ENCODE data around the gene TPH2. TPM values are rescaled to one million over a fixed set of nuclear protein-coding genes. Genes with fewer than 3 reads are reported as not detected.

Gene TPH2
- total RNA-seq, 3 donors from 2014 or later: not detected

GRCh38 chr12:72071030-72071429 lies 132.4 kb downstream of the TPH2 start:
- H3K27ac ChIP-seq: no peak overlapping the region
- H3K4me1 ChIP-seq: no peaks in the 10 kb centered on the region
- TF ChIP-seq POLR2A (IDR thresholded peaks at IDR 0.05): no peak
- no peak for TF ChIP-seq POLR2AphosphoS5 (IDR thresholded peaks at IDR 0.05)
- TF ChIP-seq CTCF (IDR thresholded peaks at IDR 0.05): no peak
- H3K36me3 ChIP-seq: no peaks in the 10 kb centered on the region
- no peak for DNase-seq (ENCODE audit: low spot score in 2 of 2)
- no peak overlapping the region for H3K4me3 ChIP-seq
- intact Hi-C loops (cut with DNase I; ENCODE audit: low total_unique reads): no loop called here
- no peaks in the 10 kb centered on the region for H3K27me3 ChIP-seq
- H3K9me3 ChIP-seq: peaks cover 3 to 6% of the 10 kb centered on the region in 2 donors

- no peaks in the 10 kb centered on the region for H3K27me3 ChIP-seq
- H3K36me3 ChIP-seq: no peaks in the 10 kb centered on the region
- H3K27ac ChIP-seq: no peak overlapping the region
- intact Hi-C loops (cut with DNase I; ENCODE audit: low total_unique reads): no loop called here
- peaks cover 3 to 6% of the 10 kb centered on the region in 2 donors for H3K9me3 ChIP-seq
- TF ChIP-seq POLR2A (IDR thresholded peaks at IDR 0.05): no peak
- TF ChIP-seq CTCF (IDR thresholded peaks at IDR 0.05): no peak
- no peak for TF ChIP-seq POLR2AphosphoS5 (IDR thresholded peaks at IDR 0.05)
- H3K4me1 ChIP-seq: no peaks in the 10 kb centered on the region
- H3K4me3 ChIP-seq: no peak overlapping the region
- DNase-seq (ENCODE audit: low spot score in 2 of 2): no peak
Observed at GRCh38 chr12:72072592-72073212, 134.1 kb downstream of the TPH2 start.

- H3K4me3 ChIP-seq: no peak overlapping the region
- peaks cover 3 to 6% of the 10 kb centered on the region in 2 donors for H3K9me3 ChIP-seq
Observed at GRCh38 chr12:72074065-72074464, 135.4 kb downstream of the TPH2 start.

GRCh38 chr12:72074956-72075355 lies 136.3 kb downstream of the TPH2 start:
- no peak for DNase-seq (ENCODE audit: low spot score in 2 of 2)
- no peak overlapping the region for H3K4me3 ChIP-seq
- H3K27ac ChIP-seq: no peak overlapping the region
- H3K9me3 ChIP-seq: peaks cover 3 to 6% of the 10 kb centered on the region in 2 donors
- no peaks in the 10 kb centered on the region for H3K4me1 ChIP-seq
- intact Hi-C loops (cut with DNase I; ENCODE audit: low total_unique reads): no loop called here
- no peak for TF ChIP-seq CTCF (IDR thresholded peaks at IDR 0.05)
- no peak for TF ChIP-seq POLR2AphosphoS5 (IDR thresholded peaks at IDR 0.05)
- no peak for TF ChIP-seq POLR2A (IDR thresholded peaks at IDR 0.05)
- H3K27me3 ChIP-seq: no peaks in the 10 kb centered on the region
- H3K36me3 ChIP-seq: no peaks in the 10 kb centered on the region

More at GRCh38 chr12:72074065-72074464, 135.4 kb downstream of the TPH2 start:
- Histone ChIP-seq H3K27ac (no peak overlapping the region), H3K36me3 (no peaks in the 10 kb centered on the region), H3K27me3 (no peaks in the 10 kb centered on the region), H3K4me1 (no peaks in the 10 kb centered on the region)
- DNase-seq (ENCODE audit: low spot score in 2 of 2): no peak
- TF ChIP-seq POLR2A (IDR thresholded peaks at IDR 0.05): no peak
- TF ChIP-seq POLR2AphosphoS5 (IDR thresholded peaks at IDR 0.05): no peak
- no peak for TF ChIP-seq CTCF (IDR thresholded peaks at IDR 0.05)
- intact Hi-C loops (cut with DNase I; ENCODE audit: low total_unique reads): no loop called here

- no peaks in the 10 kb centered on the region for H3K27me3 ChIP-seq
- DNase-seq (ENCODE audit: low spot score in 2 of 2): no peak
- H3K9me3 ChIP-seq: peaks cover 3 to 6% of the 10 kb centered on the region in 2 donors
- H3K4me1 ChIP-seq: no peaks in the 10 kb centered on the region
- H3K36me3 ChIP-seq: no peaks in the 10 kb centered on the region
- no peak overlapping the region for H3K4me3 ChIP-seq
- TF ChIP-seq POLR2AphosphoS5 (IDR thresholded peaks at IDR 0.05) (no peak), CTCF (IDR thresholded peaks at IDR 0.05) (no peak), POLR2A (IDR thresholded peaks at IDR 0.05) (no peak)
- H3K27ac ChIP-seq: no peak overlapping the region
- intact Hi-C loops (cut with DNase I; ENCODE audit: low total_unique reads): no loop called here
Observed at GRCh38 chr12:72075401-72075800, 136.8 kb downstream of the TPH2 start.
